Amniotic epithelial cell (primary cell): Measurements from ENCODE around the gene EIF2AK3.
A peak's percentile ranks its signal among the peaks of the same experiment; 100 is the strongest.
"Not testable (repeated sequence)": the region's sequence is repeated elsewhere in the genome, so short reads cannot be mapped to it uniquely, and the experiment has no call there.

ENCODE experiments used
- DNase-seq: peaks from one replicate; pipeline ENCODE4 v3.0.0-alpha.2; 2010; ENCODE audit warnings: low read depth

Gene EIF2AK3

GRCh38 chr2:88636026-88636425 lies 8.8 kb upstream of the EIF2AK3 start:
- no peak for DNase-seq

- no peak for DNase-seq
These were observed 5.3 kb upstream of the EIF2AK3 start for GRCh38 chr2:88632569-88632968.

GRCh38 chr2:88628571-88628939 lies 1.3 kb upstream of the EIF2AK3 start:
- no peak for DNase-seq

GRCh38 chr2:88627856-88628570 lies 749 bp upstream of the EIF2AK3 start:
- peak; percentile 98 for DNase-seq

GRCh38 chr2:88626171-88627054 lies 851 bp downstream of the EIF2AK3 start:
- DNase-seq = no peak

- no peak for DNase-seq
These were observed 2.8 kb downstream of the EIF2AK3 start for GRCh38 chr2:88624477-88624876.

GRCh38 chr2:88623831-88624465 lies 3.3 kb downstream of the EIF2AK3 start:
- DNase-seq = not testable (repeated sequence)

GRCh38 chr2:88622307-88622706 lies 5.0 kb downstream of the EIF2AK3 start:
- DNase-seq = no peak

GRCh38 chr2:88621432-88621831 lies 5.8 kb downstream of the EIF2AK3 start:
- no peak for DNase-seq

- no peak for DNase-seq
These were observed 7.2 kb downstream of the EIF2AK3 start for GRCh38 chr2:88620015-88620414.

- DNase-seq = peak; percentile 36
These were observed 11.4 kb downstream of the EIF2AK3 start for GRCh38 chr2:88615822-88616221.

- no peak for DNase-seq
These were observed 12.6 kb downstream of the EIF2AK3 start for GRCh38 chr2:88614497-88615157.

- peak; percentile 19 for DNase-seq
These were observed 13.3 kb downstream of the EIF2AK3 start for GRCh38 chr2:88613921-88614320.

- no peak for DNase-seq
These were observed 19.1 kb downstream of the EIF2AK3 start for GRCh38 chr2:88608184-88608583.

- DNase-seq = no peak
These were observed 19.8 kb downstream of the EIF2AK3 start for GRCh38 chr2:88607416-88607815.

GRCh38 chr2:88606371-88607030 lies 20.8 kb downstream of the EIF2AK3 start:
- DNase-seq = no peak

- peak; percentile 42 for DNase-seq
These were observed 24.1 kb downstream of the EIF2AK3 start for GRCh38 chr2:88603146-88603545.

GRCh38 chr2:88602022-88602421 lies 25.2 kb downstream of the EIF2AK3 start:
- DNase-seq = no peak

GRCh38 chr2:88601286-88601685 lies 26.0 kb downstream of the EIF2AK3 start:
- DNase-seq = peak; percentile 53

GRCh38 chr2:88600038-88600465 lies 27.2 kb downstream of the EIF2AK3 start:
- peak; percentile 98 for DNase-seq

GRCh38 chr2:88599527-88599926 lies 27.7 kb downstream of the EIF2AK3 start:
- no peak for DNase-seq

- no peak for DNase-seq
These were observed 30.1 kb downstream of the EIF2AK3 start for GRCh38 chr2:88597168-88597567.
